GM19397 (cell line): ENCODE data around the gene FARP2.
"Not testable (repeated sequence)": the region's sequence is repeated elsewhere in the genome, so short reads cannot be mapped to it uniquely, and the experiment has no call there.

ENCODE experiments used
- ATAC-seq: cut with Tn5 transposase; IDR thresholded peaks from one replicate; pipeline ENCODE4 v1.9.1; 2021; ENCODE audit warnings: mild to moderate bottlenecking, moderate library complexity; ENCODE audit not compliant: unreplicated experiment

Gene FARP2

DNA sequence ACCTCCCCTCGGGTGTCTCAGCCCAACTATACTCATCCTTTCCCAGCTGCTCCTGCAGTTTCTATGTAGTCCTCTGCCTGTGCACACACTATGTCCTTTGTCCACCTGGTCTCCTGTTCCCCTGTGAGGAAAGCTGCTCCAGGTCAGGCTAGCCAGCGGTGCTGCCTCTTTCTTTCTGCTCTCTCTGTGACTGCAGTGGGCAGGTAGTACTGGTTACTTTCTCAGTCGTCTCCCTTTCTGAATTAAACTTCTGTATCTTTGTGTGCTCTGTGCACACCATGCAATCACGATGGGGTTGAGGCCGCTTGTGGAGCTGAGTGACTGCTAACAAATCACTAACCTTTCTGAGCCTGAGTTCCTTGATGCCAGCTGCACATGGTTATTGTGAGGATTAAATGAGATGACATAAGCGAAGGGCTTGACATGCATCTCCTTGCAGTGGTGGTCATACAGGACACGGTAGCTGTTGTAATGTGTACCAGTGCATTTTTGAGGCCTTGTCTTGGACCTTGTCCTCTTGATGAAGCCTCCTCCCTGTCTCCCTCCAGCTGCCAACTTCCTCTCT lies 3.5 kb downstream of the FARP2 start:
- no peak for ATAC-seq

- ATAC-seq: no peak
These were observed 7.3 kb downstream of the FARP2 start for GRCh38 chr2:241363426-241363825.

DNA sequence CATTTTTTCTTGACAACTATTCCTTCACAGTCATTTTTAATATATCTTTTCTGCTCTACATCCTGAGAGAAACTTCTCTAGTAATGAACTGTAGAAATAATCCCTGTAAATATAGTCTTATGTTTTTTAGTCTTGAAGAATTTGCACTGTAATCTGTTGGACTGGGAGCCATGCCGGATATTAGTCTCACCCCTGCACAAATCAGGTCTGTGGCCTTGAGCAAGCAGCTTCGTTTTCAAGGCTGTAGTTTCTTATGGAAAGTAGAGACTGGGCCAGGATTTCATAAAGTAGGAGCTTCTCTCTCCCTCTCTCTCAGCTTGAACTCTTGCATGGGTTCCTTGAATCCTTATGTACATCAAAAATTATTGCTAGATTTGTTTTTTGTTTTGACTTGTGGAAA lies 8.7 kb downstream of the FARP2 start:
- ATAC-seq: no peak

DNA sequence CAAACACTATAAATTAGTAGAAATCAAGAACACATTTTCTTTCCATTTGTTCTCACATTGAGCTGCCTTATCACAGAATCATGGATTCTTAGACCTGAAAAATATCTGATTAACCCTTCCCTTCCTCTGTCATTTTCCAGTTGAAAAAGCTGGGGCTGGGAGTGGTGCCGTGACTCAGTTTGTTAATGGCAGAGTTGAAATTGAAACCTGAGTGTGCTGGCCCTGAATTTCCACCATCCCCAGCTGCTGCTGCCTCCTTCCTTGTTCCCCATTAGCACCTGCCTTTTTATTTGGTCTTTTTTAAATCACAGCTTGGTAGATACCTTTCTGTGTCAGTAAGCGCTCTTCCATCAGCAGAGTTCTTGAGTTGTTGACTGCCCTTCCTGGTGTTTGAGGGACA lies 10.6 kb downstream of the FARP2 start:
- no peak for ATAC-seq

DNA sequence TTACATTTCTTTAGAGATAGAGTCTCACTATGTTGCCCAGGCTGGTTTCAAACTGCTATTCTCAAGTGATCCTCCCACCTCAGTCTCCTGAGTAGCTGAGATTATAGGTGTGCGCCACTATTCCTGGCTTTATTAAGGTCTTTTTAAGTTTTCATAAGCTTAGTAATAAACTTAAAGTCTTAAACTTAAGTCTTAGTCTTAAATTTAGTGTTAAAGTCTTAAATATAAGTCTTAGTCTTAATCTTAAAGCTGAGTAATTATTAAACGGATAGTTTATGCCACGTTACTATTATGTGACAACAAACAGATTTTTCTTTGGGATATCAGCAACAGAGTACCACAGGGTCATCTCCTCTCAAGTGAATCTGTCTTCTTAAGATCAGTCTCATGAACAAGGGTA lies 12.6 kb downstream of the FARP2 start:
- ATAC-seq: no peak

DNA sequence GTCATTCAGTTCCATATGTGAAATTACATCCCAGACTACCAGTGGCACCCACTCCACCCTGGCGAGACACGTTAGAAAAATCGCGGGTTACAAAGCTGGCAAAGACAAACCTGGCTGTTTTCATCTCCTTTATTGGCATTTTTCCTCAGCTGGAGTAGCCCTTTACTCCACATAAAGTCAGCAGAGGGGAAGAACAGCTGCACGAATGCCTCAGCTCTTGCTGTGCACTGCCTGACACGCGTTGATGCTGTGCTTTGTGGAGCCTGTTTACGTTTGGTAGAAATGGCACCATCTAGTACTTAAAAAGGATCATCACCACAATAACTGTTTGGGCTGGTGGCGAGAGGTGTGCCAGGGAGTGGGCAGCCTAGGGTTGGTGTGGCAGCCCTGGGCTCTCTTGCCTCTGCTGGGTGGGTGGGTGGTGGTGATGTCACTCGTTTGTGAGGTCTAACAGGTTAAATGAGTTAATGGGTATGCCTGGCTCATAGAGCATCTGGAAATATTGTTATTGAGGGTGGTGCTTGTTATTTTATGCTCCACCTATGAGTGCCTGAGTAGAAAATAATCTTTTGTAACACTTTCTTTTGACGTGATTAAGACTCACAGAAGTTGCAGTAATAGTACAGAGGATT lies 16.4 kb downstream of the FARP2 start:
- ATAC-seq: no peak

DNA sequence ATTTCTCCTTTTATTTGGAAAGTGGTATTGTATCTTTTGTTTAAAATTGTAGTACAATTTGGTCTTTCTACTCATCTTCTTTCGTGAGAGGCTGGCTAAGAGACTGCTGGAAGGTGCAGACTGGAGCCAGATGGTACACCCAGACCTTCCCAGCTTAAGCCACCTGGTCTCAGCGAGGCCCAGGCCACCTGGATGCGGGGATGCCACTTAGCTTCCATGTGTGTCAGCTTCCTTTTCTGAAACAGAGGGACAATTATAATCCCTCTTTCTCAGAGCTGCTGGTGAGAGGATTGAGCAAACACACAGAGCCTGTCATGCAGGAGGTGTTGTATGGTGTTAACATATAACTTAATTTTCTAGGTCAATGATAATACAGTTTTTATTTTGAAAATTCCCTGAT lies 17.4 kb downstream of the FARP2 start:
- ATAC-seq: no peak

GRCh38 chr2:241373906-241374305 lies 17.8 kb downstream of the FARP2 start:
- not testable (repeated sequence) for ATAC-seq

DNA sequence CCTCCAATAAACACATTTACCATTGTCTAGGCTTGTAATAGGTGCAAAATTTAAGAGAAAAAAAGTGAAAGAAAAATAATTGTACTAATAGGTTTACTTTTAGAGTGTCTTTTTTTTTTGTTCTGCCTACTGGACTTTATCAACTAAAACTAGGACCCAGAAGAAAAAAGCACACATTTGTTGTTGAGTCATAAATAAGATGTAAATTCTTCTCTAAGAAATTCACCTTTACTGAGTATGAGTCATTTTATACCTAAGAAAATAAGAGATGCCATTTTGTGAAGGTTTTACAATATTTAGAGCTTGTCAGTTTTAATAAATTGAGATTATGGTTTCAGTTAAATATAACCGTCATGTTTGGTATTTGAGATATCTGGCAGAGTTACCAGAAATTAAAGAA lies 19.2 kb downstream of the FARP2 start:
- ATAC-seq: no peak

GRCh38 chr2:241376808-241377207 lies 20.7 kb downstream of the FARP2 start:
- ATAC-seq: no peak

DNA sequence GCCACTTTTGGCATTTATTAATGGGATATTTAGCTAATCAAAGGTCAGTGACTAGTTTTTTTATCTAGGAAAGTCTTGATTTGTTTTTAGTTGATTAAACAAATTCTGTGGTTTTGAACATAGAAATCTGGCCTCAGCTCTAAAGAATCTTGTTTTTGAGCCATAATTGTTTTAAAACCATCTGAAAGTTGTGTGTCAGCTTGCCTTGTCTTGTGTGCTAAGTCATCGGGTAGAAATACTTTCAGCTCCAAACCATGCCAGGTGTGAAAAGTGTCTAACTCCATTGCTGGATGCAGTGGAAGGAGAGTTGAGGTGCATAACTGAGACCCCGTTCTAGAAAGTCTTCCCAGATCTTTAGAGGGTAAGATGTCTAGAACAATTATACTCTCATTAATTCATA lies 22.7 kb downstream of the FARP2 start:
- ATAC-seq: no peak

DNA sequence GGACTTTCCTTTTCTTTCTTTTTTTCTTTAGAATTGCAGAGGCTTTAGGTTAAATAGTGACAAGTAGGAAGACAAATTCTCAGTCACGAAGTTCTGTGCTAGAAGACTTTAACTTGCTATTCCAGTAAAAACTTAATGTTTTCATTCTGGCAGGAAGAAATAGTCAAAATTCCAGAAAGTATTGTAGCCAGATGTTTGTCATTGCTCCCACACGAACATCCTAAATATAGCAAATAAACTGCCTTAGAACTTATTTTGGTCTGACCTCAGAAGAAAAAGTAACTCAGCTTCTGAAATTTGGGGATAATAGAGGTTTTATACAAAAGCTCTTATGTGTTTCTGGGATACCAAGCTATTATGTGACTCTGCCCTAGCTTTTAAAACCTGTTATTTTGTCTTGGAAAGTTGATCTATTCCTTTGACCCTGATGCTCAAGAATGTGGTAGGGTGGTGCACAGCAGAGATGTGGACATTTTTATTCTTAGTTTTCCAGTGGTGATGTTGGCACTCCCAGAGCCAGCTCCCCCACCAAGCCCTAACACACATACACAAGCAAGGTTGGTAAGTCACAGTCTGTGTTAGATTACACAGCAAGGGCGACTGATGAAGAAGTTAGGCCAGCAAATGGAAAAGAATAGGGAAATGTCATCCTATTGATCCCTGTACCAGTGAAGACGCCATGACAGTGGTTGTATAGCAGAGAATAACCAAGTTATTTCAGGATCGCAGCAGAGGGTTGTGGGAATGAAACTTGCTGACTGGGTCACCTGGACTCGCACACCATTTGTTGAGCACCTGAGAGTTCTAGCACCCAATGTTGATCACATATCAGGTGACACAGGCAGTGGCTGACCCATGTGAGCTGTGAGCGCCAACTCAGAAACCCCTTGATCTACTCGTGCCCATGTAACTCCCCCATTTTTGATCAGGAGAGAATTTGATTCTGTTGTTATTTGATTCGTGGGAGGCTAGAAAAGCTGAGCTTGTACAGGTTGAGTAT lies 23.7 kb downstream of the FARP2 start:
- no peak for ATAC-seq

DNA sequence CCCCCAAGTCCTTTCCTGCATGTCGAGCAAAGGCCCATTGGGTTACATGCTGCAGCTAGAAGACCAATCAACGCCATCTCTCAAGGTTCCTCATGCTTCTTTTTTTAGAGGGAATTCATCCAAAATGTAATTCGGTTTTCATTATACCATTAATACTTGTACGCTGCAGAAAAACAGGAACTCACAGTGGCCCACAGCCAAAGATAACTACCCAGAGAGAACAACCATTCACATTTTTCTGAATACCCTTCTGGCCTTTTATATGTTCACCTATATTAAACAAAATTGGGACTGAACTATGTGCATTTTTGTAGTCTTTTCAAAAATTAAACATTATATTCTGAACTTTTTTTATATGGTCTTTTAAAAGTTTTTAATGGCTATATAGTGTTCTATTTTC lies 25.8 kb downstream of the FARP2 start:
- no peak for ATAC-seq

DNA sequence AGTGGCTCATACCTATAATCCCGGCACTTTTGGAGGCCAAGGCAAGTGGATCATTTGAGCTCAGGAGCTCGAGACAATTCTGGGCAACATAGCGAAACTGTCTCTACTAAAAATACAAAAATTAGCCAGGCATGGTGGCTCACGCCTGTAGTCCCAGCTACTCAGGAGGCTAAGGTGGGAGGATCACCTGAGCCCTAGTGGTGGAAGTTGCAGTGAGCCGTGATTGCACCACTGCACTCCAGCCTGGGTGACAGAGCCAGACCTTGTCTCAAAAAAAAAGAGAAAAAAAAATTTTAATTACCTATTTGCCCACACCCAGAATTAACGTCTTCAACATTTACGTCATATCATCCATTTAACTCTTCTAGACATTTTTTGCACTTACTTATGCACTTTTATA lies 29.4 kb downstream of the FARP2 start:
- ATAC-seq: not testable (repeated sequence)

- no peak for ATAC-seq
These were observed 30.4 kb downstream of the FARP2 start for GRCh38 chr2:241386519-241386918.

DNA sequence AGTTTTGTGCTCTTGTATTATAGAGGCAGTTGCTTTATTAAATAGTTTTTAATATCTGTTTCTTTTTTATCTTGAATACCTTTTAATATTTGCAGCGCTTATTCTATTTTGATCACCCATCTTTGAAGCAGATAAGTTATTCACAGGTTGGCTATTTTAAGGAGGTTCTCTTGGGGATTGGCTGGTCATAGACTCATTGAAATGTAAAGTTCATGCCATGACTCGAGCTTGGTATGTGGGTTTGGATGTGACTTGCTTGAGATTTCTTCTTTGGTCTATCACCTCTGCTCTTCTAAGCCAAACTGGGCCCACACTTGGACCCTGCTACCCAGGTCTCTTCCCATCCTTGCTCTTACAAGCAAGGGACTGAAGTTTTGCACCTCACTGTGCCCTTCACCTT lies 33.6 kb downstream of the FARP2 start:
- no peak for ATAC-seq

DNA sequence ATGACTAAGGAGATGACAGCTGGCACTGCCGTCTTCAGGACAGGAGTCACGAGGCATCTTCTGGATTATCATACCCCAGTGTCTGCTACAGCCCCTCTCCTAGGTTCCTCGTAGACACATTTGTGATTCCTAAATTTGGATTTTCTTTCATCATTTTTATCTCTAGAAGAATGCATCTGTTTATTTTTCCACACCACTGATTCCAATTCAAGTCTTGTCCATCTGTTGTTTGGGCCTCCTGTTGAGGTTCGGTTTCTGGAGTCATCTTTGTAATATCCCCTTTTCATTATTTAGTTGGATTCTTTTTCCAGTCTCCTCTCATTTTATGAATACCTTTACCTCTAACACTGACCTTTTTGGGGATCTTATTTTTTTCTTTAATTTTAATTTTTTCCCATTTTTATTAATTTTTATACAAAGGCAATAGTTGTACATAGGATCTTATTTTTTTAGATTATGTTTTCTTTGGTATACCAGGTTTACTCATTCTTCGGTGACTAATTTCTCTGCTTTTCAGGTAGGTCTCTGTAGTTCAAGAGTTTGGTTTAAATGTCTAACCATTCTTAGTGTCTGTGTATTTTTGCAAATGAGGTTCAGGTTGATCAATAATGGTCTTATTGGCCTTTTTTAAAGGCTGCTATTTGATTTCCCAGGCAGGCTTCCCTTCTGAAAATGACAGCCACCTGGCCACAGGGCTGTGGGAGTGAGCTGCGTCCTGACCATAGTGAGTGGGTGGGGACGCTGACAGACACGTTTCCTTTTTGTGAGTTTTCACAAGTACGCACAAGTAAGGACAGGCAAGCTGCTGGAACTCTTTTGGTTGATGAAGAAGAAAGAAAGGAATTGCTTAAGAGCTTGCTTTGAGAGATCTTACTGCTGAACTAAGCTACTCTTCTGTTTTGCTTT lies 34.5 kb downstream of the FARP2 start:
- no peak for ATAC-seq

DNA sequence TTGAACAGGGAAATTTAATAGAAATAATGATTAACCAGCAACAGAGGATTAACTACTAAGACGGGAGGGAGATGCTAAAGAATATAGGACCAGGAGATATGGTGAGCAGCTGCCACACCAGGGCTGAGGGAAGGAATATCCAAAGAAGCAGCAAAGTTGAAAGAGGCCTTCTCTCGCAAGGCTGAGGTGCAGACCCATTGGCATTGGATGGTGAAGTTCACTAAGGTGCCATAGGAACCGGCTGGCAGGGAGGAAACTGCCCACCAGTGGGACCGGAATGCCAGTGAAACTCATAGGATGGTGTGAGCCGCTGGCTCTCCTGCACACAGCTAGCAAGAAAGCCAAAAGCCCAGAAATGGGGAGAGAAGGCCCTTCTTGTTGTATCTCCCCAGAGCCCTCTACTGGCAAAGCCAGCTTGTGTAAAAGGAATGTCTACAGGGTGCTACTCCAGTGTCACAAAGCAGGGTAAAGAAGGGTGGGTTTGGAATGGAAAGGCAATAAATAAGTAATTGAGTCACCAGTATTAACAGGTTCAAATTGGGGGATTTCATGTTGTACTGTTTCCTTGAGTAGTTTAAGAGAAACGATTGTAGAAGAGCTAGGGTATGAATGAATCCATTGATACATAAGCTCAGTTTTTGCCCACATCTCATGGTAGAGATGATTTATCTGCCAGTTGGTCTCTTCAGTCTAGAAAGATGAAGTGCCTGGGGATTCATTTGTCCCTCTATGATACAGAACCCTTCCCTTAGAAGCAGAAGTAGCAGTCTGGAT lies 36.0 kb downstream of the FARP2 start:
- no peak for ATAC-seq

GRCh38 chr2:241392753-241393152 lies 36.7 kb downstream of the FARP2 start:
- not testable (repeated sequence) for ATAC-seq

- ATAC-seq: no peak
These were observed 37.6 kb downstream of the FARP2 start for GRCh38 chr2:241393524-241394196.
